H1 (cell line): Measurements from ENCODE around the gene PPP2R2D. TPM values are rescaled to one million over a fixed set of nuclear protein-coding genes. Genes with fewer than 3 reads are reported as not detected.
"Not testable (repeated sequence)": the region's sequence is repeated elsewhere in the genome, so short reads cannot be mapped to it uniquely, and the experiment has no call there.

Experiments used
- CTCF ChIA-PET: fragments of 300-600 bp; sonication (Branson Sonifier 250); formaldehyde crosslinking; loops from one replicate; lab custom pipeline; 2021; ENCODE audit not compliant: partially characterized antibody; lab: Charles Lee
- POLR2A ChIA-PET: fragments of 300-600 bp; sonication (Branson Sonifier 250); formaldehyde crosslinking; loops from one replicate; lab custom pipeline; 2021; ENCODE audit warnings: inconsistent platforms; ENCODE audit not compliant: partially characterized antibody; lab: Charles Lee
- DNase-seq, 2 experiments: peaks; one replicate each; pipeline versions ENCODE4 v3.0.0 to v3.0.0-alpha.2; 2010 to 2022; ENCODE audit warnings: low spot score in 2 of 2, low read depth in 1 of 2, mixed read lengths in 1 of 2
- FAIRE-seq: peaks from 2 replicates; lab custom pipeline; 2011; peaks lifted over from hg19 to GRCh38; lab: Jason Lieb, UNC
- H2AFZ ChIP-seq: 2 replicates; pipeline ENCODE4 v1.8.1; 2012; ENCODE audit warnings: low read length, inconsistent platforms
- H2AK5ac ChIP-seq: 2 replicates; pipeline ENCODE4 v1.6.1; 2013; ENCODE audit warnings: low read depth, low read length
- H2BK120ac ChIP-seq: replicated peaks from 2 replicates; pipeline ENCODE3; 2013; ENCODE audit warnings: low read depth, low read length, inconsistent platforms
- H2BK12ac ChIP-seq: 2 replicates; pipeline ENCODE4 v1.6.1; 2013; ENCODE audit warnings: low read depth, low read length
- H2BK15ac ChIP-seq: 2 replicates; pipeline ENCODE4 v1.6.1; 2013; ENCODE audit warnings: low read length
- H2BK20ac ChIP-seq: 2 replicates; pipeline ENCODE4 v1.6.1; 2013; ENCODE audit warnings: low read length
- H2BK5ac ChIP-seq: 2 replicates; pipeline ENCODE4 v1.6.1; 2013; ENCODE audit warnings: low read depth, low read length
- H3K14ac ChIP-seq: 2 replicates; pipeline ENCODE4 v1.6.1; 2013; ENCODE audit warnings: inconsistent platforms; ENCODE audit not compliant: insufficient read length
- H3K18ac ChIP-seq: 2 replicates; pipeline ENCODE4 v1.6.1; 2013; ENCODE audit warnings: low read length; ENCODE audit errors: extremely low read depth
- H3K23ac ChIP-seq: 2 replicates; pipeline ENCODE4 v1.6.1; 2013; ENCODE audit warnings: inconsistent platforms; ENCODE audit not compliant: insufficient read length
- H3K23me2 ChIP-seq: 2 replicates; pipeline ENCODE4 v1.6.1; 2013; ENCODE audit warnings: low read depth, low read length
- H3K27ac ChIP-seq: 2 replicates; pipeline ENCODE4 v1.6.1; 2011; ENCODE audit warnings: low read depth, low read length, inconsistent platforms
- H3K27me3 ChIP-seq, 4 experiments: replicated peaks in 1 of 4; 1 replicate in 1 of 4; 2 replicates in 3 of 4; pipeline versions ENCODE4 v1.6.1 to v1.8.1; 2011 to 2013; ENCODE audit warnings: low read length in 3 of 4, mild to moderate bottlenecking in 3 of 4, inconsistent platforms in 2 of 4, mixed read lengths in 2 of 4, moderate library complexity in 1 of 4; ENCODE audit not compliant: control insufficient read depth in 3 of 4, insufficient read depth in 3 of 4; ENCODE audit errors: extremely low read depth in 1 of 4
- H3K36me3 ChIP-seq, 4 experiments: 2 replicates each; pipeline versions ENCODE4 v1.6.1 to v1.8.1; 2011 to 2013; ENCODE audit warnings: mild to moderate bottlenecking in 4 of 4, low read length in 3 of 4, moderate library complexity in 2 of 4, control low read depth in 1 of 4, inconsistent platforms in 1 of 4; ENCODE audit not compliant: insufficient read depth in 4 of 4, control insufficient read depth in 2 of 4
- H3K4ac ChIP-seq: replicated peaks from 2 replicates; pipeline ENCODE3; 2013; ENCODE audit warnings: low read length, low read depth, mixed read lengths, inconsistent platforms; ENCODE audit not compliant: insufficient read length
- H3K4me1 ChIP-seq, 4 experiments: replicated peaks in 1 of 4; 1 replicate in 1 of 4; 2 replicates in 3 of 4; pipeline versions ENCODE4 v1.6.1 to v1.8.1; 2011 to 2013; ENCODE audit warnings: low read length in 3 of 4, inconsistent platforms in 2 of 4, mixed read lengths in 1 of 4; ENCODE audit not compliant: insufficient read depth in 4 of 4, control insufficient read depth in 3 of 4
- H3K4me2 ChIP-seq, 2 experiments: 2 replicates each; pipeline versions ENCODE4 v1.6.1 to v1.8.1; 2011 to 2013; ENCODE audit warnings: low read depth in 2 of 2, low read length in 2 of 2, control low read depth in 1 of 2, inconsistent platforms in 1 of 2, mild to moderate bottlenecking in 1 of 2; ENCODE audit not compliant: insufficient read depth in 1 of 2
- H3K4me3 ChIP-seq, 4 experiments: fragments of 200-600, 300-600 bp in 1 of 4; sonication (generic), shearing (Covaris generic), sonication (Bioruptor Twin) in 1 of 4; 2 replicates each; pipeline versions ENCODE4 v1.5.1 to v1.8.1; 2011 to 2016; ENCODE audit warnings: low read length in 4 of 4, low read depth in 3 of 4, control low read depth in 2 of 4, inconsistent platforms in 2 of 4, mild to moderate bottlenecking in 2 of 4, mixed read lengths in 1 of 4, moderate library complexity in 1 of 4; ENCODE audit not compliant: insufficient read depth in 2 of 4; ENCODE audit errors: extremely low read depth in 1 of 4
- H3K56ac ChIP-seq: replicated peaks from 2 replicates; pipeline ENCODE3; 2013; ENCODE audit warnings: low read depth, mild to moderate bottlenecking, mixed read lengths, low read length, inconsistent platforms; ENCODE audit not compliant: insufficient read length
- H3K79me1 ChIP-seq: 2 replicates; pipeline ENCODE4 v1.6.1; 2013; ENCODE audit warnings: low read depth, low read length, control low read depth
- H3K79me2 ChIP-seq, 2 experiments: 2 replicates each; pipeline versions ENCODE4 v1.6.1 to v1.8.1; 2012 to 2013; ENCODE audit warnings: low read length in 2 of 2, mild to moderate bottlenecking in 2 of 2, inconsistent platforms in 1 of 2; ENCODE audit not compliant: insufficient read depth in 2 of 2, control insufficient read depth in 1 of 2
- H3K9ac ChIP-seq, 4 experiments: replicated peaks in 1 of 4; 1 replicate in 1 of 4; 2 replicates in 3 of 4; pipeline versions ENCODE4 v1.6.1 to v1.8.1; 2011 to 2013; ENCODE audit warnings: low read depth in 3 of 4, low read length in 3 of 4, control low read depth in 2 of 4, mild to moderate bottlenecking in 2 of 4, moderate library complexity in 2 of 4, inconsistent platforms in 1 of 4; ENCODE audit errors: extremely low read depth in 1 of 4
- H3K9me3 ChIP-seq, 2 experiments: 2 replicates each; pipeline versions ENCODE4 v1.6.1 to v1.8.1; 2012 to 2013; ENCODE audit warnings: mild to moderate bottlenecking in 2 of 2, moderate library complexity in 2 of 2, control low read depth in 1 of 2, inconsistent platforms in 1 of 2, low read depth in 1 of 2, low read length in 1 of 2, mixed read lengths in 1 of 2; ENCODE audit not compliant: insufficient read depth in 2 of 2
- H4K20me1 ChIP-seq, 2 experiments: replicated peaks in 1 of 2; 2 replicates each; pipeline versions ENCODE3 to v1.8.1; 2011 to 2013; ENCODE audit warnings: inconsistent platforms in 2 of 2, low read length in 2 of 2, mild to moderate bottlenecking in 1 of 2; ENCODE audit not compliant: insufficient read depth in 2 of 2, control insufficient read depth in 1 of 2
- H4K5ac ChIP-seq: 2 replicates; pipeline ENCODE4 v1.6.1; 2013; ENCODE audit warnings: low read length, low read depth, mixed read lengths, inconsistent platforms; ENCODE audit not compliant: insufficient read length
- H4K8ac ChIP-seq: 2 replicates; pipeline ENCODE4 v1.8.0; 2013; ENCODE audit warnings: mild to moderate bottlenecking, moderate library complexity, low read length, inconsistent platforms; ENCODE audit not compliant: insufficient read depth; ENCODE audit errors: extremely low read depth
- H4K91ac ChIP-seq: replicated peaks from 2 replicates; pipeline ENCODE3; 2013; ENCODE audit warnings: low read length, mixed read lengths, inconsistent platforms; ENCODE audit not compliant: insufficient read length
- WGBS, 2 experiments: shearing (Covaris generic) in 1 of 2; methylation state at CpG; one replicate each; pipeline versions ENCODE4 v1.1.6 to v1.1.7; 2013 to 2015; ENCODE audit warnings: low lambda C conversion rate in 2 of 2, mixed read lengths in 2 of 2, inconsistent platforms in 1 of 2, low coverage in 1 of 2, missing lambda C conversion rate in 1 of 2; ENCODE audit not compliant: insufficient replicate concordance in 2 of 2, insufficient coverage in 1 of 2, insufficient read length in 1 of 2; ENCODE audit errors: extremely low coverage in 1 of 2, missing lambda C conversion rate in 1 of 2; 5-methylcytosine and 5-hydroxymethylcytosine counted together
- polyA plus RNA-seq, 7 experiments: library from polyadenylated mRNA; depleted of rRNA in 3 of 7; stranded (reverse) in 5 of 7; unstranded in 2 of 7; fragments of >200 nt in 5 of 7; fragments of 200-250 nt in 2 of 7; gene quantifications; 1 replicate in 5 of 7; 2 replicates in 1 of 7; 4 replicates in 1 of 7; pipeline versions ENCODE4 v1.2.1 to v1.2.3, GENCODE V29; 2011 to 2013; ENCODE audit warnings: missing spikeins in 2 of 7, mixed read lengths in 2 of 7
- total RNA-seq: library from RNA; stranded (reverse); fragmentation: NEBNext Ultra II Directional; extraction: Animal tissue kit (Norgen Biotek cat#: 25700); gene quantifications from 2 replicates; pipeline ENCODE4 v1.2.1, GENCODE V29; 2021

The PPP2R2D gene
- total and polyA plus RNA-seq, 2 of the 8 experiments (the other 6 are each of a cell fraction or from before 2014, with no cell fraction given), result 25.4 to 32.8 TPM

GRCh38 chr10:131987301-131987700 is 86.5 kb downstream of the PPP2R2D start:
- not testable (repeated sequence) for H3K4me3 ChIP-seq, H3K18ac ChIP-seq, H3K79me2 ChIP-seq, H4K8ac ChIP-seq, H3K4me2 ChIP-seq, H4K91ac ChIP-seq, H2BK20ac ChIP-seq, FAIRE-seq, H4K5ac ChIP-seq, H3K14ac ChIP-seq, H3K23ac ChIP-seq, H2BK12ac ChIP-seq, H2BK120ac ChIP-seq, H3K23me2 ChIP-seq, H3K9me3 ChIP-seq, H4K20me1 ChIP-seq, H3K56ac ChIP-seq, DNase-seq, H3K27ac ChIP-seq, H2AFZ ChIP-seq, H3K9ac ChIP-seq, H2BK15ac ChIP-seq, H3K4me1 ChIP-seq, H3K79me1 ChIP-seq, H3K4ac ChIP-seq, H2BK5ac ChIP-seq, H3K36me3 ChIP-seq, H2AK5ac ChIP-seq
- ChIA-PET POLR2A (interaction anchor here (0.7 kb wide), 1 partner anchor 36 kb away, joined by 3 read pairs; no protein-coding TSS in a partner anchor), CTCF (interaction anchor here (0.6 to 3.1 kb wide), 4 partner anchors 10 to 35 kb away, joined by 4 to 15 read pairs (median 5); no protein-coding TSS in a partner anchor)
- H3K27me3 ChIP-seq, result peaks cover 6 to 17% (median 15%) of the 10 kb centered on the region in 4 experiments
- WGBS, 2 experiments, result 85% methylated on average over 4 of the region's 5 CpGs; no CpG with 5 or more reads in 1 of the 2 experiments

- H3K27ac ChIP-seq, H3K36me3 ChIP-seq, H3K4me2 ChIP-seq, H2BK120ac ChIP-seq, H3K56ac ChIP-seq, DNase-seq, H2BK12ac ChIP-seq, H2BK5ac ChIP-seq, H3K23me2 ChIP-seq, H3K14ac ChIP-seq, POLR2A ChIA-PET, H3K23ac ChIP-seq, H3K4me1 ChIP-seq, FAIRE-seq, H2BK20ac ChIP-seq, H3K9me3 ChIP-seq, H4K91ac ChIP-seq, H3K4ac ChIP-seq, H3K79me2 ChIP-seq, H2AFZ ChIP-seq, H4K5ac ChIP-seq, H3K18ac ChIP-seq, H4K20me1 ChIP-seq, H3K4me3 ChIP-seq, H2AK5ac ChIP-seq, H3K79me1 ChIP-seq, H2BK15ac ChIP-seq, H4K8ac ChIP-seq, H3K9ac ChIP-seq: not testable (repeated sequence)
- CTCF ChIA-PET, result interaction anchor here (3.1 kb wide), 1 partner anchor 34 kb away, joined by 15 read pairs; no protein-coding TSS in a partner anchor
- 87% methylated on average over 2 of the region's 3 CpGs; no CpG with 5 or more reads in 1 of the 2 experiments for WGBS, 2 experiments
- H3K27me3 ChIP-seq, result peaks cover 2 to 12% (median 10%) of the 10 kb centered on the region in 4 experiments
These were observed 87.0 kb downstream of the PPP2R2D start for GRCh38 chr10:131987786-131988185.
